NCI-H2171 (cell line): ENCODE data around the gene FTO.
"Not testable (repeated sequence)": the region's sequence is repeated elsewhere in the genome, so short reads cannot be mapped to it uniquely, and the experiment has no call there.

Source experiments
- DNase-seq: peaks from one replicate; lab custom pipeline; 2025; lab: John Stamatoyannopoulos, UW

FTO gene

DNA sequence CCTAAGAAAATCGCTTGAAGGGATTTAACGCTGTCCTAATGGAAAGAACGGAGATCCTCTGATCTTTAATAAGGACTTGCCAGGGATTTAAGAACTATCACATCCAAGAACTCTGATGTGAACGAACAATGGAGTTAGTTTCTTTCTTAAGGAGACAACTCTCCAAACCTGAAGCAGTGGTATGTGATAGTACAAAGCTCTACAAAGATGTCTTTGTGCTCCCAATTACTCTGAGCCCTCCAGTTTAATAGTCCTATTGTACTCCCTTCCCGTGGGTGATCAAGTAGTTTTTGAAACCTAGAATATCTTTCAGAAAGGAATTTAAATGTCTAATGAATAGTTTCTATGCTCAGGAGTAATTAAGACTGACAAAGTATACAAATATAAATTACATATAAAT lies 123.8 kb downstream of the FTO start:
- no peak for DNase-seq

- DNase-seq: no peak
Measured at GRCh38 chr16:53829186-53829747, 125.3 kb downstream of the FTO start.

- DNase-seq: no peak
Measured at GRCh38 chr16:53832896-53833544, 129.1 kb downstream of the FTO start.

DNA sequence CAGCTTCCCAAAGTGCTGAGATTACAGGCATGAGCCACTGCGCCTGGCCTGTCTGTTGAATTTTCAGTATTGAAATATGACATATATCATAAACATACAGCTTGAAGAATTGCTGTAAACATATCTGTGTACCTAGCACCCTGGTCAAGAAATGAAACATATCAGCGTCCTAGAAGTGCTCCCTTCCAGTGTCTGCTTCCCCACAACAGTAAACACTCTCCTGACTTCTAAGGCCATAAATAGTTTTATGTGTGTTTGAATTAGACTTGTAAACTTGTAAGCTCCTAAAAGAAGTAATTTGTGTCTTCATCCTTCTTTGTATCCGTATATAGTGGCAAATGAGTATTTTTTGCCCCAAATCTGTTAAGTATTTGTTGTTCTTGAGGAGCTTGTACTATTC lies 132.2 kb downstream of the FTO start:
- no peak for DNase-seq

DNA sequence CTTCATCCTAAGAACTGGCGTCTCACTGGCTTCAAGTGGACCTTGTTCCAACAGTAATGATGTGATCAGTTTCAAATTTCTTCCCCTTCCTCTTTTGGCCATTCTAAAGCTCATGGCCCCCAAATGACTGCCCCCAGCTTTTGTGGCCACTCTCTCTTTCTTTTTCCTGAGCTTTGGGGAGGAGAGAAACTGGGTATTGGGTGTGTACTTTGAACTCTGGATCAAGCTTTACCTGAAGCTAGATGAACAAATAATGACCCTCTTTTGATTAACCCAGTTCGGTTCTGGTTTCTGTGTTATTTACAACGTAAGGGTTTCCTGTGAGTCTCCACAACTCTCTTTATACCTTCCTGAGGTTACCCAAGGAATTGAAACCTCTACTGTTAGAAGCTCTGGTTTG lies 132.7 kb downstream of the FTO start:
- no peak for DNase-seq

DNA sequence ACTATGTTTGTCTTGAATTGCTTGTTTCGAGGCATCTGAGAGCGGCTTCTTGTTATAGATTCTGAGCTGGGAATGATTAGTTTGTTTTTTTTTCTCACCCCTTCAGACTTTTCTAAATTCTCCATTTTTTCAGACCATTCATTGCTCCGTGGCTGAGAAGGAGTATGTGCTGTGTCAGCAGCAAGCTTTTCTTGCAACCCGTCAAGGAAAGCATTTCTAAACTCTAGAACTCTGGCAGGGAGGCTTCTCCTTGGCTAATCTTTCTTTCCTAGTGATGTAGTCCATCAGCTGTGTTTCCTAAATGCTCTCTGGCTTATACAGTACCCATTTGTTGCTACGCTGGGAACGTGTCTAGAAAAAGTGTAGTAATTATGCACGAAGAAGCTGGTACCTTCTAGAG lies 133.5 kb downstream of the FTO start:
- no peak for DNase-seq

DNA sequence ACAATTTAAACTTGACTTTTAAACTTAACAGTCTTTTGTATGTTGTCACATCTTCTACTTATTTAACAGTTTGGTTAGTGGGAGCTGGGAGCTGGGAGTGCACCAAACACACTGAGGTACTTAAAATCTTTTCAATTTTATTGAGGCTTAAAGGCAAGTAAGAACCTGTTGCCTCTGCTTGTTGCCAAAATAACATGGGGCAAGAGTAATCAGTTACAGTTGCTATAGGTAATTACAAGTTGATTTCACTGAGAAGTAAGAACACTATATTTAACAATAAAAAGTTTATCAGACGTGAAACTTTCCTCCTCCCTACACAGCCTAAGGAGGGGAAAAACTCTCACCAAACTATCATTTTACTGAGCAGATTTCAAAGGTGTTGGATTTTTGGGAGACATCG lies 135.2 kb downstream of the FTO start:
- DNase-seq: no peak

DNA sequence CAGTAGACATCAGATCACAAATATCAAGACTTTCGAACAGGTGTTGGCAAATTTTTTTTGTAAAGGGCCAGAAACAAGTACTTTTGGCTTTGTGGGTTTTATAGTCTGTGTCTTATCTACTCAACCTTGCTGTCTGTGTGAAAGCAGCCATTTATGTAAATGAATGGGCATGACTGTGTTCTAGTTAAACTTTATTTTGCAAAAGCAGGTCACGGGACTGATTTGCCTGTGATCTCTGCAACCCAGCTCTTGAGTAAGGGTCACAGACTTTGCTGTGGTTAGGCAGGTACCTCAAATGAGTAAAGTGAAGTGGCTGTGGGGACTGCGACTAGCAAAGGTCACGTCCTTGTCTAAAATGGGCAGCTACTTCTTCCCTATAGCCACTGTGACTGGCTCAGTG lies 136.5 kb downstream of the FTO start:
- DNase-seq: no peak

GRCh38 chr16:53841884-53842283 lies 137.9 kb downstream of the FTO start:
- no peak for DNase-seq

GRCh38 chr16:53843084-53843483 lies 139.1 kb downstream of the FTO start:
- DNase-seq: no peak

GRCh38 chr16:53844804-53845203 lies 140.8 kb downstream of the FTO start:
- no peak for DNase-seq

DNA sequence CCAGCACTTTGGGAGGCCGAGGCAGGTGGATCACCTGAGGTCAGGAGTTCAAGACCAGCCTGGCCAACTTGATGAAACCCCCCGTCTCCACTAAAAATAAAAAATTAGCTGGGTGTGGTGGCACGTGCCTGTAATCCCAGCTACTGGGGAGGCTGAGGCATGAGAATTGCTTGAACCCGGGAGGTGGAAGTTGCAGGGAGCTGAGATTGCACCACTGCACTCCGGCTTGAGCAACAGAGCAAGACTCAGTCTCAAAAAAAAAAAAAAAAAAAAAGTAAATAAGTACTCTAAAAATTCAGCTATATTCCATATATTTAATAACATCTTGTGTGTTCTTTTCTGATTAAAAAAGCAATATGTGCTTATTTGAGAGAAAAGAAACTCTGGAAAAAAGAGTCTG lies 142.6 kb downstream of the FTO start:
- DNase-seq: not testable (repeated sequence)

DNA sequence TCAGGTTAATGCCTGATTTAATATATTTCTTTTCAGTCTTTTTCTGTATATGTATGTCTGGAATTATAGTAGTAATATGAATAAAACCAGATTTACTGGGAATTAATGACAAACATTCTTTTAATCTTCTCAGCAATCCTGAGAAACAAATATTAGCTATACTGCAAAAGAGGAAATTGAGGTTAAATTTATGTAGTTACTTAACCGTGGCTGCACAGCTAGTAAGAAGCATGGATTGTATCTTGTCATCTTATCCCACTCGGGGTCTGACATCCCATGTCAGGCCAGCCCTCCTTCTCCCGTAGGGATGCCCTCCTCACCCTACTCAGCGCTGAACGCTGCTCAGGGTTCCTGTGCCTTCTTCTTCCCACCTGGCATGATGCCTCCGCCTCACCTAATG lies 143.0 kb downstream of the FTO start:
- DNase-seq: no peak

DNA sequence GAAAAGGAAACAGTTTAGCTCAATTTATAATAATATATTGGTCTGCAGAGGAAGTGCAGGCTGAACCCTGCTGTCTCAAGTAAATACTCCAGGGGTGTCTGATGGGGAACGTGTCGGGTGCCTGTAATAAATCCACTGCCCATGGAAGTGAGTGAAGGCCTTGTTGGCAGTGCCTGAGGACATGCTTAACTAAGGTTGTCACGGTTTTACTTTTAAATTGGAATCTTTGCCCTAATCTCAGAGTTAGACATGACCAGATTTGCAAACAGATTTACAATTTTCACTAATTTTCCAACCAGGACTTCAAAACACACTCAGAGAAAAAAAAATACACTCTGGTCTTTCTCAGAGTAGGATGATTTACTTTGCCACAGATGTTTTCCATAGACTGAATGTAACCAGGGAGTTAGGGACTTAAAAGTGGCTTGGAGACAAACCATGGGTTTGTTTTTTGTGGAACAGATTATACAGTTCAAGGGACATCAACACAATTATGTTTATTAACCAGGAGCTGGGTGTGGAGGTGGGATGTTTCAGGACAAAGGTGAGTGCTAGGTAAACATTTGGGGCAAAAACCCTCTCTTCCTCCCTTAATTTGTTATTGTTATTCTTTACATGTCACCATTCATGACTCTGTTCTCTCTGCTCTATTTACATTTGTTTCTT lies 144.5 kb downstream of the FTO start:
- DNase-seq: no peak

DNA sequence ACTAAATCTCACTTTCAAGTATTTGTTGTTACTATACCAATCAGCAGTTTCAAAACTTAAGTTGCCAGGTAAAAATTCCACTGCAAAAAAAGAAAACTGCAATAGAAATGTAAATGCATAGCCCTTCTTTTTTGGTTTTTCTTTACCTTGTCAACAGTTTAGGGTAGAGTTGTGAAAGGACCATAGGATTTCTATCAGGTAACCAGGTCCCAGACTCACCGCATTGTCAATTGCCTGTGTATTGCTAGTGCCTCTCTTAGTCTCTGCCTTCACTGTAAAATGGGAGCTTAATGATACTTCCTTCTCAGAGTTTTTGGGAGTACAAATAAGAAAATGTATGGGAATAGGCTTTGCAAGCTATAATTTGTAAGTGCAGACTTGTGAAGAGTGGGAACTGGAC lies 145.0 kb downstream of the FTO start:
- DNase-seq: no peak

GRCh38 chr16:53849585-53849984 lies 145.6 kb downstream of the FTO start:
- DNase-seq: no peak

DNA sequence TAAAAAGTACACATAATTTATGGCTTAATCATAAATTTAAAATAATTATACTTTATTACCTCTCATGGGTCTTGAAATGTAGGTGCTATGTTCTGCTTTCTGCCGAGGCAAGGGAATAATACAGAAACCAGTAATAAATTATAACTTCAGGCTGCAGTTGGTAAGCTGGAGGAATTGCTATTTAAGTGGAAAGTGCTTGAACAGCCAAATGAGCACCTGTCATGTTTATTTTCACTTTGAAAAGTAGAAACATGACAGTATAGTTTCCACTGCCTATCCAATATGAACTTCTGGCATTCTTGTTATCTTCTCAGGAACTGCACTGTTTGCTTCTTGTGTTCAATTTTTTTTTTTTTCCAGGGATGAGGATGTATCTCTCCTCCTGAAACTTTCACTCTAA lies 146.0 kb downstream of the FTO start:
- no peak for DNase-seq

- no peak for DNase-seq
Measured at GRCh38 chr16:53852678-53853077, 148.7 kb downstream of the FTO start.

GRCh38 chr16:53855056-53855455 lies 151.1 kb downstream of the FTO start:
- no peak for DNase-seq

GRCh38 chr16:53855511-53855910 lies 151.6 kb downstream of the FTO start:
- no peak for DNase-seq

DNA sequence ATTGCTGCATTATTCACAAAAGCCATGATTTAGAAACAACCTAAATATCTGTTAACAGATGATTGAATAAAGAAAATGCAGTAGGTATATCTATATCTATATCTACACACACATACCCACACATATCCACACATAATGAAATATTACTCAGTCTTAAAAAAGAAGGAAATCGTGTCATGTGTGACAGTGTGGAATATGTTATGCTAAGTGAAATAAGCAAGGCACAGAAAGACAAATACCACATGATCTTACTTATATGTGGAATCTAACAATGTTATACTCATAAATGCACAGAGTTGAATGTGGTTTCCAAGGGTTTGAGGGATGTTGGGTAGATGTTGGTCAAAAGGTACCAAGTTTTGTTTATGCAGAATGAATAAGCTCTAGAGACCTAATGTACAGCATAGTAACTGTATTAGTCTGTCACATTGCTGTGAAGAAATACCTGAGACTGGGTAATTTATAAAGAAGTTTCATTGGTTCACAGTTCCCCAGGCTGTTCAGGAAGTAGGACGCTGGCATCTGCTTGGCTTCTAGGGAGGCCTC lies 156.1 kb downstream of the FTO start:
- no peak for DNase-seq

DNA sequence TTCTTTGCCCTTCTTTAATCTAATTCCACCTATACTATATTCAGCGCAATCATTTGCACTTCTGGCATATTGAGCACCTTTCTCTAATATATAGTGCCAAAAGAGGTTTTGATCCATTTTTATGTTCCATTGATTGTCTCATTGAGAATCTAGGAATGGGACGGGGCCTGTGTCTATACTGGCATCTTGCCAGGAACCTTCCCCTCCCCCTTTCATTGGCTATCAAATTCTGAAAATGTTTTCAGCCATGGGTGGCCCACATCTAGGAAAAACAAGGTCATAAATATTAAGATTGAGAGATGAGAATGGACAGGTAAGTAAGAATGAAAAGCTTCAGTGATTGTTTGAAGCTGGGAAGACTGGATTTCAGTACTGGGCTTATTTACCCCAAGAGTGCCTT lies 159.9 kb downstream of the FTO start:
- DNase-seq: no peak

GRCh38 chr16:53864819-53865493 lies 161.0 kb downstream of the FTO start:
- DNase-seq: no peak
